Mucosa of stomach (tissue), 1 donor: ENCODE data around the gene NT5DC1.
"Not testable (repeated sequence)": the region's sequence is repeated elsewhere in the genome, so short reads cannot be mapped to it uniquely, and the experiment has no call there.

Experiments
- H3K27me3 ChIP-seq: one replicate; pipeline ENCODE4 v1.7.0; 2013; ENCODE audit warnings: mild to moderate bottlenecking, low read length; ENCODE audit not compliant: control insufficient read depth, insufficient read depth
- H3K36me3 ChIP-seq: one replicate; pipeline ENCODE4 v1.7.0; 2013; ENCODE audit warnings: low read length; ENCODE audit not compliant: control insufficient read depth, insufficient read depth
- H3K4me1 ChIP-seq: one replicate; pipeline ENCODE4 v1.7.0; 2013; ENCODE audit warnings: mild to moderate bottlenecking, low read length; ENCODE audit not compliant: control insufficient read depth, insufficient read depth
- H3K4me3 ChIP-seq: one replicate; pipeline ENCODE4 v1.7.0; 2013; ENCODE audit warnings: low read length
- H3K9ac ChIP-seq: one replicate; pipeline ENCODE4 v1.7.0; 2013; ENCODE audit warnings: mild to moderate bottlenecking, low read length, moderate library complexity
- H3K9me3 ChIP-seq: one replicate; pipeline ENCODE4 v1.7.0; 2013; ENCODE audit warnings: mild to moderate bottlenecking, low read length, moderate library complexity; ENCODE audit not compliant: control insufficient read depth
- donor health status: Pancreatic carcinoma.

NT5DC1 gene

GRCh38 chr6:116072368-116072767 lies 28.3 kb upstream of the NT5DC1 start:
- no peaks in the 10 kb centered on the region for H3K36me3 ChIP-seq
- no peak overlapping the region for H3K4me3 ChIP-seq
- no peaks in the 10 kb centered on the region for H3K9me3 ChIP-seq
- H3K4me1 ChIP-seq = peaks cover 6% of the 10 kb centered on the region
- H3K27me3 ChIP-seq = no peaks in the 10 kb centered on the region
- H3K9ac ChIP-seq = no peak overlapping the region

GRCh38 chr6:116073765-116074440 lies 26.8 kb upstream of the NT5DC1 start:
- Histone ChIP-seq H3K9ac (no peak overlapping the region), H3K9me3 (no peaks in the 10 kb centered on the region), H3K27me3 (no peaks in the 10 kb centered on the region), H3K4me3 (no peak overlapping the region), H3K36me3 (no peaks in the 10 kb centered on the region), H3K4me1 (peaks cover 6% of the 10 kb centered on the region)

- Histone ChIP-seq H3K4me1 (peaks cover 6% of the 10 kb centered on the region), H3K27me3 (no peaks in the 10 kb centered on the region), H3K9ac (no peak overlapping the region), H3K4me3 (no peak overlapping the region), H3K36me3 (no peaks in the 10 kb centered on the region), H3K9me3 (no peaks in the 10 kb centered on the region)
Observed at GRCh38 chr6:116074732-116075390, 25.8 kb upstream of the NT5DC1 start.

GRCh38 chr6:116078522-116078921 lies 22.1 kb upstream of the NT5DC1 start:
- no peak overlapping the region for H3K4me3 ChIP-seq
- H3K36me3 ChIP-seq = no peaks in the 10 kb centered on the region
- no peaks in the 10 kb centered on the region for H3K9me3 ChIP-seq
- peaks cover 6% of the 10 kb centered on the region for H3K4me1 ChIP-seq
- no peaks in the 10 kb centered on the region for H3K27me3 ChIP-seq
- H3K9ac ChIP-seq = no peak overlapping the region

- no peak overlapping the region for H3K9ac ChIP-seq
- peaks cover 2% of the 10 kb centered on the region for H3K4me1 ChIP-seq
- no peaks in the 10 kb centered on the region for H3K27me3 ChIP-seq
- H3K36me3 ChIP-seq = no peaks in the 10 kb centered on the region
- H3K9me3 ChIP-seq = no peaks in the 10 kb centered on the region
- H3K4me3 ChIP-seq = no peak overlapping the region
Observed at GRCh38 chr6:116078945-116079344, 21.7 kb upstream of the NT5DC1 start.

GRCh38 chr6:116083052-116083451 lies 17.6 kb upstream of the NT5DC1 start:
- no peak overlapping the region for H3K4me3 ChIP-seq
- no peaks in the 10 kb centered on the region for H3K36me3 ChIP-seq
- H3K4me1 ChIP-seq = no peaks in the 10 kb centered on the region
- H3K9ac ChIP-seq = no peak overlapping the region
- no peaks in the 10 kb centered on the region for H3K27me3 ChIP-seq
- H3K9me3 ChIP-seq = no peaks in the 10 kb centered on the region

GRCh38 chr6:116084284-116084683 lies 16.4 kb upstream of the NT5DC1 start:
- H3K9ac ChIP-seq = no peak overlapping the region
- no peaks in the 10 kb centered on the region for H3K36me3 ChIP-seq
- no peaks in the 10 kb centered on the region for H3K9me3 ChIP-seq
- H3K27me3 ChIP-seq = no peaks in the 10 kb centered on the region
- H3K4me1 ChIP-seq = no peaks in the 10 kb centered on the region
- H3K4me3 ChIP-seq = no peak overlapping the region

- no peak overlapping the region for H3K4me3 ChIP-seq
- no peaks in the 10 kb centered on the region for H3K4me1 ChIP-seq
- H3K9ac ChIP-seq = no peak overlapping the region
- H3K36me3 ChIP-seq = no peaks in the 10 kb centered on the region
- H3K9me3 ChIP-seq = no peaks in the 10 kb centered on the region
- no peaks in the 10 kb centered on the region for H3K27me3 ChIP-seq
Observed at GRCh38 chr6:116087437-116088027, 13.1 kb upstream of the NT5DC1 start.

GRCh38 chr6:116088946-116089345 lies 11.7 kb upstream of the NT5DC1 start:
- no peaks in the 10 kb centered on the region for H3K27me3 ChIP-seq
- H3K4me3 ChIP-seq = no peak overlapping the region
- no peaks in the 10 kb centered on the region for H3K4me1 ChIP-seq
- H3K9ac ChIP-seq = no peak overlapping the region
- no peaks in the 10 kb centered on the region for H3K9me3 ChIP-seq
- no peaks in the 10 kb centered on the region for H3K36me3 ChIP-seq

- H3K9ac ChIP-seq = no peak overlapping the region
- H3K4me1 ChIP-seq = peaks cover 4% of the 10 kb centered on the region
- H3K4me3 ChIP-seq = no peak overlapping the region
- no peaks in the 10 kb centered on the region for H3K36me3 ChIP-seq
- no peaks in the 10 kb centered on the region for H3K27me3 ChIP-seq
- no peaks in the 10 kb centered on the region for H3K9me3 ChIP-seq
Observed at GRCh38 chr6:116090251-116090650, 10.4 kb upstream of the NT5DC1 start.

GRCh38 chr6:116094041-116094440 lies 6.6 kb upstream of the NT5DC1 start:
- Histone ChIP-seq H3K27me3 (no peaks in the 10 kb centered on the region), H3K4me3 (no peak overlapping the region), H3K9ac (no peak overlapping the region), H3K36me3 (no peaks in the 10 kb centered on the region), H3K9me3 (no peaks in the 10 kb centered on the region), H3K4me1 (peaks cover 18% of the 10 kb centered on the region)

- H3K27me3 ChIP-seq, H3K36me3 ChIP-seq, H3K9ac ChIP-seq, H3K9me3 ChIP-seq, H3K4me3 ChIP-seq: not testable (repeated sequence)
- H3K4me1 ChIP-seq = peaks cover 21% of the 10 kb centered on the region
Observed at GRCh38 chr6:116096048-116096759, 4.4 kb upstream of the NT5DC1 start.
